Measurements from ENCODE around the gene LPIN3. TPM values are rescaled to one million over a fixed set of nuclear protein-coding genes. Genes with fewer than 3 reads are reported as not detected.

Gene LPIN3
- total RNA-seq, 3 donors from 2014 or later: 0.19 to 0.32 (median 0.20) TPM

- DNase-seq (no peak), ATAC-seq (no peak)
- Mint-ChIP-seq H3K4me1 (ENCODE audit: low read depth) (no peaks in the 10 kb centered on the region), H3K4me3 (no peak overlapping the region), H3K27me3 (ENCODE audit: low read depth) (peaks cover 43% of the 10 kb centered on the region), H3K36me3 (ENCODE audit: insufficient read depth) (no peaks in the 10 kb centered on the region), H3K9me3 (no peaks in the 10 kb centered on the region)
Observed at GRCh38 chr20:41377275-41377674, 36.7 kb downstream of the LPIN3 start.

GRCh38 chr20:41379551-41379950 lies 38.9 kb downstream of the LPIN3 start:
- no peak overlapping the region for H3K4me3 Mint-ChIP-seq
- ATAC-seq (no peak), DNase-seq (no peak)
- H3K36me3 Mint-ChIP-seq (ENCODE audit: insufficient read depth): no peaks in the 10 kb centered on the region
- no peaks in the 10 kb centered on the region for H3K9me3 Mint-ChIP-seq
- peaks cover 41% of the 10 kb centered on the region for H3K27me3 Mint-ChIP-seq (ENCODE audit: low read depth)
- no peaks in the 10 kb centered on the region for H3K4me1 Mint-ChIP-seq (ENCODE audit: low read depth)

- H3K9me3 Mint-ChIP-seq: no peaks in the 10 kb centered on the region
- H3K4me3 Mint-ChIP-seq: no peak overlapping the region
- ATAC-seq: no peak
- no peaks in the 10 kb centered on the region for H3K36me3 Mint-ChIP-seq (ENCODE audit: insufficient read depth)
- no peaks in the 10 kb centered on the region for H3K4me1 Mint-ChIP-seq (ENCODE audit: low read depth)
- DNase-seq: no peak
- peaks cover 36% of the 10 kb centered on the region for H3K27me3 Mint-ChIP-seq (ENCODE audit: low read depth)
Observed at GRCh38 chr20:41380551-41381193, 40.1 kb downstream of the LPIN3 start.

- no peaks in the 10 kb centered on the region for H3K9me3 Mint-ChIP-seq
- peaks cover 16% of the 10 kb centered on the region for H3K27me3 Mint-ChIP-seq (ENCODE audit: low read depth)
- no peaks in the 10 kb centered on the region for H3K36me3 Mint-ChIP-seq (ENCODE audit: insufficient read depth)
- no peak overlapping the region for H3K4me3 Mint-ChIP-seq
- no peaks in the 10 kb centered on the region for H3K4me1 Mint-ChIP-seq (ENCODE audit: low read depth)
- DNase-seq (no peak), ATAC-seq (no peak)
Observed at GRCh38 chr20:41382791-41383305, 42.2 kb downstream of the LPIN3 start.

GRCh38 chr20:41386502-41387427 lies 46.1 kb downstream of the LPIN3 start:
- ATAC-seq: no peak
- H3K27me3 Mint-ChIP-seq (ENCODE audit: low read depth): peaks cover 2% of the 10 kb centered on the region
- no peaks in the 10 kb centered on the region for H3K4me1 Mint-ChIP-seq (ENCODE audit: low read depth)
- no peak for DNase-seq
- H3K9me3 Mint-ChIP-seq: no peaks in the 10 kb centered on the region
- H3K36me3 Mint-ChIP-seq (ENCODE audit: insufficient read depth): no peaks in the 10 kb centered on the region
- no peak overlapping the region for H3K4me3 Mint-ChIP-seq

- DNase-seq: no peak
- Mint-ChIP-seq H3K4me1 (ENCODE audit: low read depth) (no peaks in the 10 kb centered on the region), H3K27me3 (ENCODE audit: low read depth) (peaks cover 2% of the 10 kb centered on the region), H3K36me3 (ENCODE audit: insufficient read depth) (no peaks in the 10 kb centered on the region), H3K9me3 (no peaks in the 10 kb centered on the region), H3K4me3 (no peak overlapping the region)
- no peak for ATAC-seq
Observed at GRCh38 chr20:41387444-41387851, 46.8 kb downstream of the LPIN3 start.

GRCh38 chr20:41390889-41391288 lies 50.3 kb downstream of the LPIN3 start:
- no peaks in the 10 kb centered on the region for H3K4me1 Mint-ChIP-seq (ENCODE audit: low read depth)
- H3K27me3 Mint-ChIP-seq (ENCODE audit: low read depth): no peaks in the 10 kb centered on the region
- no peak for DNase-seq
- no peak for ATAC-seq
- no peaks in the 10 kb centered on the region for H3K36me3 Mint-ChIP-seq (ENCODE audit: insufficient read depth)
- H3K4me3 Mint-ChIP-seq: no peak overlapping the region
- no peaks in the 10 kb centered on the region for H3K9me3 Mint-ChIP-seq

- Mint-ChIP-seq H3K9me3 (no peaks in the 10 kb centered on the region), H3K27me3 (ENCODE audit: low read depth) (no peaks in the 10 kb centered on the region), H3K36me3 (ENCODE audit: insufficient read depth) (no peaks in the 10 kb centered on the region), H3K4me3 (no peak overlapping the region), H3K4me1 (ENCODE audit: low read depth) (no peaks in the 10 kb centered on the region)
- no peak for DNase-seq
- no peak for ATAC-seq
Observed at GRCh38 chr20:41391587-41392001, 51.0 kb downstream of the LPIN3 start.

- no peak overlapping the region for H3K4me3 Mint-ChIP-seq
- no peak for ATAC-seq
- no peaks in the 10 kb centered on the region for H3K4me1 Mint-ChIP-seq (ENCODE audit: low read depth)
- H3K27me3 Mint-ChIP-seq (ENCODE audit: low read depth): no peaks in the 10 kb centered on the region
- no peaks in the 10 kb centered on the region for H3K36me3 Mint-ChIP-seq (ENCODE audit: insufficient read depth)
- DNase-seq: no peak
- no peaks in the 10 kb centered on the region for H3K9me3 Mint-ChIP-seq
Observed at GRCh38 chr20:41392295-41392694, 51.7 kb downstream of the LPIN3 start.

GRCh38 chr20:41392871-41393704 lies 52.5 kb downstream of the LPIN3 start:
- Mint-ChIP-seq H3K36me3 (ENCODE audit: insufficient read depth) (no peaks in the 10 kb centered on the region), H3K9me3 (no peaks in the 10 kb centered on the region), H3K4me1 (ENCODE audit: low read depth) (no peaks in the 10 kb centered on the region), H3K4me3 (no peak overlapping the region), H3K27me3 (ENCODE audit: low read depth) (no peaks in the 10 kb centered on the region)
- no peak for DNase-seq
- ATAC-seq: no peak

GRCh38 chr20:41393705-41394066 lies 53.1 kb downstream of the LPIN3 start:
- DNase-seq: no peak
- ATAC-seq: no peak
- Mint-ChIP-seq H3K27me3 (ENCODE audit: low read depth) (no peaks in the 10 kb centered on the region), H3K4me3 (no peak overlapping the region), H3K4me1 (ENCODE audit: low read depth) (no peaks in the 10 kb centered on the region), H3K9me3 (no peaks in the 10 kb centered on the region), H3K36me3 (ENCODE audit: insufficient read depth) (no peaks in the 10 kb centered on the region)

GRCh38 chr20:41394081-41394480 lies 53.5 kb downstream of the LPIN3 start:
- ATAC-seq (no peak), DNase-seq (no peak)
- Mint-ChIP-seq H3K36me3 (ENCODE audit: insufficient read depth) (no peaks in the 10 kb centered on the region), H3K9me3 (no peaks in the 10 kb centered on the region), H3K4me1 (ENCODE audit: low read depth) (no peaks in the 10 kb centered on the region), H3K4me3 (no peak overlapping the region), H3K27me3 (ENCODE audit: low read depth) (no peaks in the 10 kb centered on the region)

GRCh38 chr20:41394931-41395666 lies 54.5 kb downstream of the LPIN3 start:
- ATAC-seq (no peak), DNase-seq (no peak)
- H3K9me3 Mint-ChIP-seq: no peaks in the 10 kb centered on the region
- H3K27me3 Mint-ChIP-seq (ENCODE audit: low read depth): no peaks in the 10 kb centered on the region
- H3K4me1 Mint-ChIP-seq (ENCODE audit: low read depth): no peaks in the 10 kb centered on the region
- H3K4me3 Mint-ChIP-seq: no peak overlapping the region
- no peaks in the 10 kb centered on the region for H3K36me3 Mint-ChIP-seq (ENCODE audit: insufficient read depth)

All from activated T-cell treated with anti-CD3 and anti-CD28 coated beads, Interleukin-2, amount 50 U/mL, for 4 hours (primary cell).